GM03348 (cell line): Measurements from ENCODE around the gene EPHB2.
A peak's percentile ranks its signal among the peaks of the same experiment; 100 is the strongest.
"Not testable (repeated sequence)": the region's sequence is repeated elsewhere in the genome, so short reads cannot be mapped to it uniquely, and the experiment has no call there.

Experiments
- DNase-seq: peaks from one replicate; pipeline ENCODE4 v3.0.0; 2012; ENCODE audit warnings: low spot score

The EPHB2 gene

GRCh38 chr1:22836850-22837249 lies 126.2 kb downstream of the EPHB2 start:
- DNase-seq: no peak

- no peak for DNase-seq
Observed at GRCh38 chr1:22837332-22837731, 126.7 kb downstream of the EPHB2 start.

- DNase-seq: no peak
Observed at GRCh38 chr1:22838965-22839364, 128.3 kb downstream of the EPHB2 start.

- DNase-seq: no peak
Observed at GRCh38 chr1:22839806-22840205, 129.2 kb downstream of the EPHB2 start.

- DNase-seq: no peak
Observed at GRCh38 chr1:22841142-22841541, 130.5 kb downstream of the EPHB2 start.

GRCh38 chr1:22841860-22842281 lies 131.2 kb downstream of the EPHB2 start:
- peak; percentile 54 for DNase-seq

GRCh38 chr1:22843441-22844183 lies 133.0 kb downstream of the EPHB2 start:
- not testable (repeated sequence) for DNase-seq

GRCh38 chr1:22844621-22845020 lies 134.0 kb downstream of the EPHB2 start:
- DNase-seq: no peak

- no peak for DNase-seq
Observed at GRCh38 chr1:22845398-22845935, 134.8 kb downstream of the EPHB2 start.

GRCh38 chr1:22846458-22846857 lies 135.8 kb downstream of the EPHB2 start:
- DNase-seq: no peak

GRCh38 chr1:22847249-22847648 lies 136.6 kb downstream of the EPHB2 start:
- no peak for DNase-seq

- no peak for DNase-seq
Observed at GRCh38 chr1:22847709-22848108, 137.1 kb downstream of the EPHB2 start.

- DNase-seq: no peak
Observed at GRCh38 chr1:22848405-22848804, 137.8 kb downstream of the EPHB2 start.

- no peak for DNase-seq
Observed at GRCh38 chr1:22849770-22850169, 139.1 kb downstream of the EPHB2 start.

- DNase-seq: no peak
Observed at GRCh38 chr1:22850281-22850680, 139.6 kb downstream of the EPHB2 start.

GRCh38 chr1:22850681-22851080 lies 140.0 kb downstream of the EPHB2 start:
- no peak for DNase-seq

GRCh38 chr1:22851517-22851916 lies 140.9 kb downstream of the EPHB2 start:
- DNase-seq: no peak

GRCh38 chr1:22852144-22852655 lies 141.6 kb downstream of the EPHB2 start:
- no peak for DNase-seq

GRCh38 chr1:22853651-22854185 lies 143.1 kb downstream of the EPHB2 start:
- DNase-seq: no peak

- DNase-seq: no peak
Observed at GRCh38 chr1:22854688-22855565, 144.3 kb downstream of the EPHB2 start.

GRCh38 chr1:22855668-22856606 lies 145.3 kb downstream of the EPHB2 start:
- DNase-seq: no peak
